Endodermal cell (in vitro differentiated cells): Measurements from ENCODE around the gene MYBPC2. TPM values are rescaled to one million over a fixed set of nuclear protein-coding genes. Genes with fewer than 3 reads are reported as not detected.

Source experiments
- DNase-seq: peaks from one replicate; pipeline ENCODE4 v3.0.0-alpha.2; 2017
- H3K27ac ChIP-seq: 2 replicates; pipeline ENCODE4 v1.5.1; 2013; ENCODE audit warnings: mild to moderate bottlenecking, low read depth, low read length, moderate library complexity
- H3K27me3 ChIP-seq: 2 replicates; pipeline ENCODE4 v1.6.1; 2013; ENCODE audit warnings: mild to moderate bottlenecking, low read length, moderate library complexity; ENCODE audit not compliant: insufficient read depth, control insufficient read depth, poor library complexity, severe bottlenecking
- H3K36me3 ChIP-seq: 2 replicates; pipeline ENCODE4 v1.7.0; 2013; ENCODE audit warnings: mild to moderate bottlenecking, low read length, moderate library complexity; ENCODE audit not compliant: control insufficient read depth, insufficient read depth
- H3K4me1 ChIP-seq: one replicate; pipeline ENCODE4 v1.7.0; 2013; ENCODE audit warnings: low read length; ENCODE audit not compliant: control insufficient read depth, insufficient read depth
- H3K4me3 ChIP-seq: 2 replicates; pipeline ENCODE4 v1.5.1; 2013; ENCODE audit warnings: mild to moderate bottlenecking, low read length, moderate library complexity
- H3K9ac ChIP-seq: 2 replicates; pipeline ENCODE4 v1.6.1; 2013; ENCODE audit warnings: mild to moderate bottlenecking, low read length, moderate library complexity; ENCODE audit not compliant: poor library complexity, severe bottlenecking; ENCODE audit errors: extremely low read depth
- H3K9me3 ChIP-seq: 2 replicates; pipeline ENCODE4 v1.6.1; 2013; ENCODE audit warnings: mild to moderate bottlenecking, low read length, moderate library complexity; ENCODE audit not compliant: control insufficient read depth
- H3K27ac Mint-ChIP-seq: 2 replicates; pipeline ENCODE4 v1.8.0; 2020; ENCODE audit warnings: mixed read lengths
- H3K27me3 Mint-ChIP-seq: 2 replicates; pipeline ENCODE4 v1.8.0; 2021; ENCODE audit warnings: mild to moderate bottlenecking, mixed read lengths; ENCODE audit not compliant: insufficient read depth
- H3K36me3 Mint-ChIP-seq: 2 replicates; pipeline ENCODE4 v1.8.0; 2020; ENCODE audit warnings: low read depth, mixed read lengths
- H3K4me1 Mint-ChIP-seq: 2 replicates; pipeline ENCODE4 v1.8.0; 2020; ENCODE audit warnings: mixed read lengths
- H3K4me3 Mint-ChIP-seq: 2 replicates; pipeline ENCODE4 v1.8.0; 2020; ENCODE audit warnings: mild to moderate bottlenecking, moderate library complexity, mixed read lengths
- H3K9me3 Mint-ChIP-seq: 2 replicates; pipeline ENCODE4 v1.8.0; 2020; ENCODE audit warnings: mild to moderate bottlenecking, mixed read lengths
- WGBS, 2 experiments: methylation state at CpG; one replicate each; pipeline versions ENCODE4 v1.1.5 to v1.1.7; 2013; ENCODE audit warnings: missing lambda C conversion rate in 2 of 2, mixed read lengths in 1 of 2; ENCODE audit not compliant: insufficient coverage in 1 of 2, insufficient read length in 1 of 2; 5-methylcytosine and 5-hydroxymethylcytosine counted together
- total RNA-seq, 2 donors: library from RNA; stranded (reverse); fragmentation: NEBNext Ultra II Directional in 1 of 2; extraction: Animal tissue kit (Norgen Biotek cat#: 25700) in 1 of 2; gene quantifications; 2 replicates in 1 of 2; 3 replicates in 1 of 2; pipeline ENCODE4 v1.2.1, GENCODE V29; 2021
- TF ChIP-seq, protein P1 (sequence below): fragments of 200-600 bp; sonication (generic); conservative IDR thresholded peaks from 2 replicates; pipeline ENCODE4 v1.5.0; 2021; ENCODE audit warnings: antibody characterized with exemption, mild to moderate bottlenecking

Gene MYBPC2
- total RNA-seq, 2 donors from 2014 or later: 1.9 to 2.3 TPM

DNA sequence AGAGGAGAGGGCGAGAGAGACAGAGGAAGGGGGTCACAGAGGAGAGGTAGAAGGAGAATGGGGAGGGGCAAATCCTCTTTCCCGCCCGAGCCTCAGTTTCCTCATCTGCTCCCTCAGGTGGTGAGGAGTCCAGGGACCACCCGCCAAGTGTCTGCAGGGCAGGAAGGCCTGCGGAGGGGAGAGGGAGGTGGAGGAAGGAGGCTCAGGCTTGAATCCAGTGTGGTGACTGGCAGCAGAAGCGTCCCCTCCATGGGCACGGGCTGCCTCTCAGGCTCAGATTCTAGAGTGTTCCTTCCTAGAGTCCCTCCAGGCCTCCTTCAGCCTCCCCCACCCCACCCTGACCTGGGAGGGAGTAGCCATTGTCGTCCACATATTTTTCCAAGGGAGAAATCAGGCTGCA, 60.5 kb downstream of the MYBPC2 start:
- no peaks in the 10 kb centered on the region for H3K4me1 ChIP-seq
- H3K27me3 Mint-ChIP-seq: peaks cover 77% of the 10 kb centered on the region
- H3K4me1 Mint-ChIP-seq: no peaks in the 10 kb centered on the region
- H3K36me3 Mint-ChIP-seq: peaks cover 10% of the 10 kb centered on the region
- H3K27ac Mint-ChIP-seq: no peak overlapping the region
- TF ChIP-seq, protein P1, sequence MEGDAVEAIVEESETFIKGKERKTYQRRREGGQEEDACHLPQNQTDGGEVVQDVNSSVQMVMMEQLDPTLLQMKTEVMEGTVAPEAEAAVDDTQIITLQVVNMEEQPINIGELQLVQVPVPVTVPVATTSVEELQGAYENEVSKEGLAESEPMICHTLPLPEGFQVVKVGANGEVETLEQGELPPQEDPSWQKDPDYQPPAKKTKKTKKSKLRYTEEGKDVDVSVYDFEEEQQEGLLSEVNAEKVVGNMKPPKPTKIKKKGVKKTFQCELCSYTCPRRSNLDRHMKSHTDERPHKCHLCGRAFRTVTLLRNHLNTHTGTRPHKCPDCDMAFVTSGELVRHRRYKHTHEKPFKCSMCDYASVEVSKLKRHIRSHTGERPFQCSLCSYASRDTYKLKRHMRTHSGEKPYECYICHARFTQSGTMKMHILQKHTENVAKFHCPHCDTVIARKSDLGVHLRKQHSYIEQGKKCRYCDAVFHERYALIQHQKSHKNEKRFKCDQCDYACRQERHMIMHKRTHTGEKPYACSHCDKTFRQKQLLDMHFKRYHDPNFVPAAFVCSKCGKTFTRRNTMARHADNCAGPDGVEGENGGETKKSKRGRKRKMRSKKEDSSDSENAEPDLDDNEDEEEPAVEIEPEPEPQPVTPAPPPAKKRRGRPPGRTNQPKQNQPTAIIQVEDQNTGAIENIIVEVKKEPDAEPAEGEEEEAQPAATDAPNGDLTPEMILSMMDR: no peak
- H3K9me3 ChIP-seq: peaks cover 16% of the 10 kb centered on the region
- no peak overlapping the region for H3K4me3 ChIP-seq
- peaks cover 35% of the 10 kb centered on the region for H3K27me3 ChIP-seq
- no peak overlapping the region for H3K9ac ChIP-seq
- no peaks in the 10 kb centered on the region for H3K36me3 ChIP-seq
- H3K27ac ChIP-seq: no peak overlapping the region
- no peak overlapping the region for H3K4me3 Mint-ChIP-seq
- peaks cover 3% of the 10 kb centered on the region for H3K9me3 Mint-ChIP-seq
- DNase-seq: no peak
- WGBS, 2 experiments: 72 to 74% methylated on average over 4 to 8 of the region's 8 CpGs

DNA sequence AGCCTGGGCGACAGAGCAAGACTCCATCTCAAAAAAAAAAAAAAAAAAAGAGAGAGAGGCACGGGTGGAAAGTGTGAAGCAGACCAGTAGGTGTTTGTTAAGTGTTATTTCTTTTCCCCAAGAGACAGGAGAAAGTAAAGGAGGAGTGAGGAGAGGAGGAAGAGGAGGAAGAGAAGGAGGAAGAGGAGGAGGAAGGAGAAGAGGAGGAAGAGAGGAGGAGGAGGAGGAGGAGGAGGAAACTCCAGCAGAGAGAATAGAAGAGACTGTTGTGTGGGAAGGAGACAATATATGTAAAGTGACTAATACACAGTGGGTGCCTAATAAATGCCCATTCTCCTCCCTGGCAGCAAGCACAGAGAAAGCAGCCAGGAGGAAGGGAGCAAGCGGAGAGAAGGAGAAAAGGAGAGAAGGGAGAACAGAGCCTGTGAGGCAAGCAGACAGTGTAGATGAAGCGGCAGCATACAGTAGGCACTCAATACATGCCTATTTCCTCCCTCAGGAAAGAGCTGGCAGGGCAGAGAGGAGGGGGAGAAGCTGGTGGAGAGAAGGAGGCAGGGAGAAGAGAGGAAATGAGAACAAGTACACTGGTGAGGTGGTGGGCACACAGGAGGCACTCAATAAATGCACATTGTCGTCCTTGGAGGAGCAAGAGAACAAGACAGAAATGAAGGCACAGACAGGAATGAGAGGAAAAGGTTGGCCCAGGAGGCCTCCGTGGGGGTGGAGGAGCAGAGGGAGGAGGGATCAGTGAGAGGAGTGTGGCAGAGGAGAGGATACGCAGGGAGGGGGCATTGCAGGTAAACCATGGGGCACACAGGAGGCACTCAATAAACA, 61.7 kb downstream of the MYBPC2 start:
- Mint-ChIP-seq H3K9me3 (peaks cover 3% of the 10 kb centered on the region), H3K27ac (no peak overlapping the region), H3K27me3 (peaks cover 65% of the 10 kb centered on the region), H3K4me3 (no peak overlapping the region), H3K4me1 (no peaks in the 10 kb centered on the region), H3K36me3 (peaks cover 10% of the 10 kb centered on the region)
- Histone ChIP-seq H3K36me3 (no peaks in the 10 kb centered on the region), H3K9me3 (peaks cover 28% of the 10 kb centered on the region), H3K9ac (no peak overlapping the region), H3K27me3 (peaks cover 47% of the 10 kb centered on the region), H3K4me3 (no peak overlapping the region), H3K27ac (no peak overlapping the region), H3K4me1 (no peaks in the 10 kb centered on the region)
- TF ChIP-seq, protein P1: no peak
- whole genome bisulfite sequencing, 2 experiments: 65 to 72% methylated on average over 3 to 6 of the region's 7 CpGs
- DNase-seq: no peak

DNA sequence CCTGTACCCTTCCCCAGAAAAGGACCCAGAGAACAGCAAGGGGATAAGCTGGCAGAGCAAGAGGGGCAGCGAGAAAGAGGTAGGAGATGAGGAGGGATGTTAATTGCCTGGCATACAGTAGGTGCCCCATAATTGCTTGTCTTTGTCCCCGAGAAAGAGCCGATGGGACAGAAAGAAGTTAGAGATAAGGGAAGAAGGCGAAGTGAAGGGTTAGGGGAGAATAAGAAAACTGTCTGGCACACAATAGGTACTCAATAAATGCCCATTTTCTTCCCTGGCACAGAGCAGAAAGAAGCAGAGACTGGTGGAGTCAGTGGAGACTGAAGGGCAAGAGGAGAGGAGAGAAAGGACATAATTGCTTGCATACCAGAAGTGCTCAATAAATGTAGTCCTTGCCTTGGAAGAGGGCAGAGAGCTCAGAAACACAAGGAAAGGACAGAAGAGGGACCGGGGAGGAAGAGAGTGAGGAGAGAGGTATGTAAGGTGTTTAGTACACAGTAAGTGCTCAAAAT, 62.4 kb downstream of the MYBPC2 start:
- Mint-ChIP-seq H3K27ac (no peak overlapping the region), H3K36me3 (peaks cover 8% of the 10 kb centered on the region), H3K27me3 (peaks cover 59% of the 10 kb centered on the region), H3K9me3 (peaks cover 3% of the 10 kb centered on the region), H3K4me3 (no peak overlapping the region), H3K4me1 (no peaks in the 10 kb centered on the region)
- Histone ChIP-seq H3K27me3 (peaks cover 54% of the 10 kb centered on the region), H3K4me3 (no peak overlapping the region), H3K9ac (no peak overlapping the region), H3K36me3 (no peaks in the 10 kb centered on the region), H3K9me3 (peaks cover 34% of the 10 kb centered on the region), H3K27ac (no peak overlapping the region), H3K4me1 (no peaks in the 10 kb centered on the region)
- 88 to 91% methylated on average over 4 to 5 of the region's 5 CpGs for WGBS, 2 experiments
- DNase-seq: no peak
- TF ChIP-seq, protein P1: no peak
